ENCODE data around the gene DOCK4. TPM values are rescaled to one million over a fixed set of nuclear protein-coding genes. Genes with fewer than 3 reads are reported as not detected.

The DOCK4 gene
- total RNA-seq, 1 experiment from 2014 or later, result 4.9 TPM

DNA sequence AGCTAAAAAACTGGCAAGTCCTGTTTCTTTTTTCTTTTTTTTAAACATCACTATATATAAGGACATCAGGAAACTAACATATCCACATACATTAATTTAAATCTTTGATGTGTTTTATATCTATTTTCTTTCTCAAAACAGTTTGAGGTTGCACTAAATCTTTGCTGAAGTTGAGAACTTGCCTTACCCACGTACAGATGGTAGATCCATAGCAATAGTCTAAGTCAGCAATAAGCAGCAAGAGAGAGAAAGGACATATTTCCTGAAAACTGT is 417.2 kb downstream of the DOCK4 start:
- no peaks in the 10 kb centered on the region for H3K23me2 ChIP-seq (ENCODE audit: insufficient read length, low read depth, low read length, poor library complexity, severe bottlenecking)
- no peaks in the 10 kb centered on the region for H3K27me3 ChIP-seq (ENCODE audit: insufficient read depth, low read length)
- no peak overlapping the region for H3T11ph ChIP-seq (ENCODE audit: low read length)
- TF ChIP-seq, protein P1, sequence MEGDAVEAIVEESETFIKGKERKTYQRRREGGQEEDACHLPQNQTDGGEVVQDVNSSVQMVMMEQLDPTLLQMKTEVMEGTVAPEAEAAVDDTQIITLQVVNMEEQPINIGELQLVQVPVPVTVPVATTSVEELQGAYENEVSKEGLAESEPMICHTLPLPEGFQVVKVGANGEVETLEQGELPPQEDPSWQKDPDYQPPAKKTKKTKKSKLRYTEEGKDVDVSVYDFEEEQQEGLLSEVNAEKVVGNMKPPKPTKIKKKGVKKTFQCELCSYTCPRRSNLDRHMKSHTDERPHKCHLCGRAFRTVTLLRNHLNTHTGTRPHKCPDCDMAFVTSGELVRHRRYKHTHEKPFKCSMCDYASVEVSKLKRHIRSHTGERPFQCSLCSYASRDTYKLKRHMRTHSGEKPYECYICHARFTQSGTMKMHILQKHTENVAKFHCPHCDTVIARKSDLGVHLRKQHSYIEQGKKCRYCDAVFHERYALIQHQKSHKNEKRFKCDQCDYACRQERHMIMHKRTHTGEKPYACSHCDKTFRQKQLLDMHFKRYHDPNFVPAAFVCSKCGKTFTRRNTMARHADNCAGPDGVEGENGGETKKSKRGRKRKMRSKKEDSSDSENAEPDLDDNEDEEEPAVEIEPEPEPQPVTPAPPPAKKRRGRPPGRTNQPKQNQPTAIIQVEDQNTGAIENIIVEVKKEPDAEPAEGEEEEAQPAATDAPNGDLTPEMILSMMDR (conservative IDR thresholded peaks at IDR 0.05), result no peak
- no peak overlapping the region for H4K5ac ChIP-seq (ENCODE audit: insufficient read length, low read depth, low read length)
- Mint-ChIP-seq H3K27me3 (ENCODE audit: low read depth) (no peaks in the 10 kb centered on the region), H3K36me3 (ENCODE audit: insufficient read depth in 1 of 3, low read depth in 3 of 3) (peaks cover 3 to 19% (median 4%) of the 10 kb centered on the region in 3 experiments; a peak in 6 of 7 replicates), H3K27ac (no peak overlapping the region), H3K4me1 (peaks cover 21 to 26% of the 10 kb centered on the region in 2 experiments), H3K4me3 (no peak overlapping the region), H3K9me3 (peaks cover 1 to 2% of the 10 kb centered on the region in 2 experiments; a peak in 3 of 5 replicates)
- no peak overlapping the region for H3K4ac ChIP-seq (ENCODE audit: low read depth, low read length)
- no peak overlapping the region for H2BK12ac ChIP-seq (ENCODE audit: insufficient read length, low read depth, low read length)
- H2AK5ac ChIP-seq (ENCODE audit: insufficient read length, low read length), result no peak overlapping the region
- DNase-seq, result no peak
- H4K91ac ChIP-seq (ENCODE audit: insufficient read length, low read depth, low read length), result no peak overlapping the region
- no peak overlapping the region for H3K9ac ChIP-seq (ENCODE audit: extremely low read depth, insufficient read length, low read length)
- no CpG with 5 or more reads among the region's 1 CpG for WGBS (ENCODE audit: extremely low coverage, insufficient read length, low lambda C conversion rate)
- no peaks in the 10 kb centered on the region for H3K9me3 ChIP-seq (ENCODE audit: control insufficient read depth, low read depth, low read length)
- no peak overlapping the region for H2BK120ac ChIP-seq (ENCODE audit: low read depth, low read length, poor library complexity, severe bottlenecking)
- H3K79me1 ChIP-seq (ENCODE audit: insufficient read depth, low read depth, low read length, poor library complexity, severe bottlenecking), result no peaks in the 10 kb centered on the region
- H2BK20ac ChIP-seq (ENCODE audit: low read depth, low read length, poor library complexity, severe bottlenecking), result no peak overlapping the region
- no peak overlapping the region for H3K4me2 ChIP-seq (ENCODE audit: insufficient read depth, insufficient read length, low read length)
- H3K4me1 ChIP-seq (ENCODE audit: insufficient read depth, low read length), result peaks cover 2% of the 10 kb centered on the region; the same call in 1 of the 2 replicates
- H3K14ac ChIP-seq (ENCODE audit: insufficient read depth, low read length), result no peak overlapping the region
- no peak overlapping the region for H4K8ac ChIP-seq (replicated peaks; ENCODE audit: insufficient read length, low read depth, low read length)
- H2AFZ ChIP-seq (ENCODE audit: low read length), result no peak overlapping the region
- no peaks in the 10 kb centered on the region for H3K79me2 ChIP-seq (ENCODE audit: insufficient read depth, low read length)
- no peaks in the 10 kb centered on the region for H4K20me1 ChIP-seq (ENCODE audit: control insufficient read depth, insufficient read depth, insufficient read length)
- H3K27ac ChIP-seq (ENCODE audit: insufficient read length, low read depth, low read length), result no peak overlapping the region
- no peak overlapping the region for H3K23ac ChIP-seq (ENCODE audit: insufficient read length, low read depth, low read length)
- H2BK5ac ChIP-seq (ENCODE audit: insufficient read length, low read length), result no peak overlapping the region
- H3K18ac ChIP-seq (ENCODE audit: insufficient read length, low read depth, low read length), result no peak overlapping the region
- H3K56ac ChIP-seq (ENCODE audit: insufficient read length, low read depth, low read length), result no peak overlapping the region
- H2BK15ac ChIP-seq (ENCODE audit: low read depth, low read length), result no peak overlapping the region
